Measurements from ENCODE around the gene GLA. TPM values are rescaled to one million over a fixed set of nuclear protein-coding genes. Genes with fewer than 3 reads are reported as not detected.

Gene GLA
- total and polyA plus RNA-seq, 2 donors (not counting 1 experiment from before 2014, with no cell fraction given) = 22.1 to 42.7 TPM

DNA sequence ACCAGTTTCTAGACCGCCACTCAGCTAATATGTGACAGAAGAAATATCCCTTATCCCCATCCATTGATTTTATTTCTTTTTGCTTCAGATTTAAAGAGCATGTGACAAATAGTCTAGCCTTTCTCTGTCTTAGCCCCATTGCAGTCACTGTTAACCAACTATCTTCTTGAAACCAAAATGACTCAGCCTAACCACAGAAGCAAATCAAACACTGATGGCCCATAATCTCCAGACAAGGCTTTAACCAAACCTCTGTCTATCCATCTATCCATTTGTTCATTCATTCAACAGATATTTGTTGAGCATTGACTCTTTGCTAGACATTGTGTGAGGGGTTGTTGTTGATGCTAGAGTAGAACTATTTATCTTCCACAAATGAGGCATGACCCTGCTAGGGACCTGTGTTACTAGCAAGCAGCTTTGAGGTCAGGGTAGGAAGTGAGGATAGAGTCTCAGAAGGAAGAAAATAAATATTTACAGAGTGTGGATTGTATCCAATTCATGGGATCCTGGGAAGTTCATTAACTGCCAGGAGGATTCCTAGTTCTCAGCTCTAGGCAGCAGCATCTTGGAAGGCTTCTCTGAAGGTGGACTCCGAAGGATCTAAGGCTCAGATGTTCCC lies 22.8 kb upstream of the GLA start:
- no peak for DNase-seq
- WGBS (ENCODE audit: insufficient coverage) = 100% methylated on average over 1 of the region's 2 CpGs
- no peaks in the 10 kb centered on the region for H3K27me3 ChIP-seq (replicated peaks in 1 of 4; ENCODE audit: control extremely low read depth in 1 of 4, control insufficient read depth in 3 of 4, insufficient read depth in 4 of 4, low read length in 3 of 4)
- ChIA-PET POLR2A (no interaction called here), CTCF (no interaction called here)
- H3K36me3 ChIP-seq (replicated peaks in 1 of 2; ENCODE audit: control extremely low read depth in 1 of 2, control insufficient read depth in 1 of 2, extremely low read depth in 1 of 2, insufficient read depth in 2 of 2, low read length in 1 of 2) = peaks cover 0 to 3% of the 10 kb centered on the region in 2 experiments
- intact Hi-C loops (cut with micrococcal nuclease) = no loop called here
- H3K4me3 ChIP-seq (ENCODE audit: control extremely low read depth in 1 of 5, extremely low read depth in 1 of 5, insufficient read depth in 1 of 5, low read depth in 2 of 5, low read length in 4 of 5) = no peak overlapping the region
- H3K9me3 ChIP-seq (ENCODE audit: control extremely low read depth in 1 of 3, control insufficient read depth in 2 of 3, insufficient read depth in 1 of 3, low read length in 2 of 3) = peaks cover 0 to 4% (median 0%) of the 10 kb centered on the region in 3 donors
- H3K4me2 ChIP-seq (replicated peaks; ENCODE audit: low read depth, low read length, poor library complexity, severe bottlenecking) = no peak overlapping the region
- TF ChIP-seq EZH2 (IDR thresholded peaks at IDR 0.05; ENCODE audit: borderline replicate concordance, insufficient read depth, low read depth, low read length, poor library complexity, severe bottlenecking) = no peak
- TF ChIP-seq, protein P1, sequence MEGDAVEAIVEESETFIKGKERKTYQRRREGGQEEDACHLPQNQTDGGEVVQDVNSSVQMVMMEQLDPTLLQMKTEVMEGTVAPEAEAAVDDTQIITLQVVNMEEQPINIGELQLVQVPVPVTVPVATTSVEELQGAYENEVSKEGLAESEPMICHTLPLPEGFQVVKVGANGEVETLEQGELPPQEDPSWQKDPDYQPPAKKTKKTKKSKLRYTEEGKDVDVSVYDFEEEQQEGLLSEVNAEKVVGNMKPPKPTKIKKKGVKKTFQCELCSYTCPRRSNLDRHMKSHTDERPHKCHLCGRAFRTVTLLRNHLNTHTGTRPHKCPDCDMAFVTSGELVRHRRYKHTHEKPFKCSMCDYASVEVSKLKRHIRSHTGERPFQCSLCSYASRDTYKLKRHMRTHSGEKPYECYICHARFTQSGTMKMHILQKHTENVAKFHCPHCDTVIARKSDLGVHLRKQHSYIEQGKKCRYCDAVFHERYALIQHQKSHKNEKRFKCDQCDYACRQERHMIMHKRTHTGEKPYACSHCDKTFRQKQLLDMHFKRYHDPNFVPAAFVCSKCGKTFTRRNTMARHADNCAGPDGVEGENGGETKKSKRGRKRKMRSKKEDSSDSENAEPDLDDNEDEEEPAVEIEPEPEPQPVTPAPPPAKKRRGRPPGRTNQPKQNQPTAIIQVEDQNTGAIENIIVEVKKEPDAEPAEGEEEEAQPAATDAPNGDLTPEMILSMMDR (IDR thresholded peaks at IDR 0.05) = no peak
- no peaks in the 10 kb centered on the region for H3K79me2 ChIP-seq (ENCODE audit: control insufficient read depth, insufficient read depth, low read length)
- no peak overlapping the region for H3K4me3 Mint-ChIP-seq
- H3K27me3 Mint-ChIP-seq = no peaks in the 10 kb centered on the region
- no peaks in the 10 kb centered on the region for H4K20me1 ChIP-seq (ENCODE audit: control insufficient read depth, insufficient read depth, low read length, poor library complexity, severe bottlenecking)
- no peak overlapping the region for H3K27ac Mint-ChIP-seq
- H3K9ac ChIP-seq (ENCODE audit: low read length) = no peak overlapping the region
- H3K27ac ChIP-seq (ENCODE audit: low read length in 2 of 2) = no peak overlapping the region
- no peaks in the 10 kb centered on the region for H3K4me1 ChIP-seq (ENCODE audit: control insufficient read depth in 2 of 2, insufficient read depth in 2 of 2, low read length in 2 of 2)
- no peaks in the 10 kb centered on the region for H3K9me3 Mint-ChIP-seq (ENCODE audit: insufficient read depth)
- H2AFZ ChIP-seq (ENCODE audit: insufficient read depth, low read depth, low read length, poor library complexity, severe bottlenecking) = no peak overlapping the region
- no peaks in the 10 kb centered on the region for H3K4me1 Mint-ChIP-seq
- no peak for ATAC-seq (ENCODE audit: low read depth)

DNA sequence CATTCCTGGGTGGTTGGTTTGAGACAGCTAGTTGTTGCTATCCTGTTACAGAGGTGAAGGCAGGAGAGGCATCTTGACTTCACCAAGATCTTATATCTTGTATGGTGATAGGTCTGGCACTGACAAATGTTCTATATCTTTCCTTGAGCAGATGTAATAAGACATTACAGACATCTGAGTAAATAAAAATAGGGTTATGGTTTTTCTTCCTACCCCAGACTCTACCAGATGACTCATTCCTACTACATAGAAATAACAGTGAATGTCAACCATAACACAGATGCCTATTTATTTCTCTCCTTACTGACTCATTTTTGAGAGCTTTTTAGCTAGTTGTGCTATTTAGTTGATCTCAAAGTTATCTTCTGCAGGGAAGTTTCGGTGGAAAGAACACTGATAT lies 22.2 kb upstream of the GLA start:
- no peak overlapping the region for H3K4me2 ChIP-seq (replicated peaks; ENCODE audit: low read depth, low read length, poor library complexity, severe bottlenecking)
- H3K4me3 Mint-ChIP-seq = no peak overlapping the region
- H3K27ac ChIP-seq (ENCODE audit: low read length in 2 of 2) = no peak overlapping the region
- H3K4me1 Mint-ChIP-seq = no peaks in the 10 kb centered on the region
- H3K79me2 ChIP-seq (ENCODE audit: control insufficient read depth, insufficient read depth, low read length) = no peaks in the 10 kb centered on the region
- no peaks in the 10 kb centered on the region for H3K27me3 ChIP-seq (replicated peaks in 1 of 4; ENCODE audit: control extremely low read depth in 1 of 4, control insufficient read depth in 3 of 4, insufficient read depth in 4 of 4, low read length in 3 of 4)
- TF ChIP-seq, protein P1 (IDR thresholded peaks at IDR 0.05) = no peak
- no peak for TF ChIP-seq EZH2 (IDR thresholded peaks at IDR 0.05; ENCODE audit: borderline replicate concordance, insufficient read depth, low read depth, low read length, poor library complexity, severe bottlenecking)
- ChIA-PET POLR2A (no interaction called here), CTCF (no interaction called here)
- no peaks in the 10 kb centered on the region for H3K9me3 Mint-ChIP-seq (ENCODE audit: insufficient read depth)
- ATAC-seq (ENCODE audit: low read depth) (no peak), DNase-seq (no peak)
- H3K4me3 ChIP-seq (ENCODE audit: control extremely low read depth in 1 of 5, extremely low read depth in 1 of 5, insufficient read depth in 1 of 5, low read depth in 2 of 5, low read length in 4 of 5) = no peak overlapping the region
- H4K20me1 ChIP-seq (ENCODE audit: control insufficient read depth, insufficient read depth, low read length, poor library complexity, severe bottlenecking) = no peaks in the 10 kb centered on the region
- H3K36me3 ChIP-seq (replicated peaks in 1 of 2; ENCODE audit: control extremely low read depth in 1 of 2, control insufficient read depth in 1 of 2, extremely low read depth in 1 of 2, insufficient read depth in 2 of 2, low read length in 1 of 2) = peaks cover 0 to 3% of the 10 kb centered on the region in 2 experiments
- H3K9ac ChIP-seq (ENCODE audit: low read length) = no peak overlapping the region
- WGBS (ENCODE audit: insufficient coverage) = no CpG with 5 or more reads among the region's 1 CpG
- H3K4me1 ChIP-seq (ENCODE audit: control insufficient read depth in 2 of 2, insufficient read depth in 2 of 2, low read length in 2 of 2) = no peaks in the 10 kb centered on the region
- peaks cover 0 to 4% (median 0%) of the 10 kb centered on the region in 3 donors for H3K9me3 ChIP-seq (ENCODE audit: control extremely low read depth in 1 of 3, control insufficient read depth in 2 of 3, insufficient read depth in 1 of 3, low read length in 2 of 3)
- intact Hi-C loops (cut with micrococcal nuclease) = no loop called here
- H3K27me3 Mint-ChIP-seq = no peaks in the 10 kb centered on the region
- H3K27ac Mint-ChIP-seq = peak overlapping the region; percentile 17
- no peak overlapping the region for H2AFZ ChIP-seq (ENCODE audit: insufficient read depth, low read depth, low read length, poor library complexity, severe bottlenecking)
